Fibroblast of skin of right biceps (primary cell): ENCODE results near the gene BST1.
A peak's percentile ranks its signal among the peaks of the same experiment; 100 is the strongest.

Experiments used
- DNase-seq: peaks from one replicate; pipeline ENCODE4 v3.0.0-alpha.2; 2013

Gene BST1

GRCh38 chr4:15676899-15677298 is 26.0 kb upstream of the BST1 start:
- DNase-seq = no peak

DNA sequence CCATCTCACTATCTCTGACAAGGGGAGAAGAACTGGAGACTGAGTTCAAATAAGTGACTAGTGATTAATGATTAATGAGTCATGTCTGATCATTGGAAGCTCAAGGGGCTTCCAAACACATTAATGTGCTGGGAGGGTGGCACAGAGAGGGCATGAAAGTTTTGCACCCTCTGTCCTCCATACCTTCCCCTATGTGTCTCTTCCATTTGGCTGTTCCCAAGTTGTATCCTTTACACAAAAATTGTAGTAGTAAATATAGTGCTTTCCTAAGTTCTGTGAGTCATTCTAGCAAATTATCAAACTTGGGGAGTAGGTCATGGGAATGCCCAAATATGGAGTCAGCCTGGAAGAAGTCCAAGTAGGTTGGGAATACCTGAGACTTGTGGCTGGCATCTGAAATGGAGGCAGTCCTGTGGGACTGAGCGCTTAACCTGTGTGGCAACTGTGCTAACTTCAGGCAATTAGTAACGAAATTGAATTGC is 25.3 kb upstream of the BST1 start:
- peak; percentile 55 for DNase-seq

GRCh38 chr4:15681067-15681371 is 21.8 kb upstream of the BST1 start:
- DNase-seq = no peak

GRCh38 chr4:15681372-15682241 is 21.3 kb upstream of the BST1 start, which contains the start of gene FAM200B:
TSS of gene FAM200B (plus strand) at chr4:15681827. CDS start at chr4:15686978, 5,151 bp downstream.
- DNase-seq = peak; percentile 99

GRCh38 chr4:15682242-15683142 is 20.4 kb upstream of the BST1 start:
- DNase-seq = peak; percentile 36

DNA sequence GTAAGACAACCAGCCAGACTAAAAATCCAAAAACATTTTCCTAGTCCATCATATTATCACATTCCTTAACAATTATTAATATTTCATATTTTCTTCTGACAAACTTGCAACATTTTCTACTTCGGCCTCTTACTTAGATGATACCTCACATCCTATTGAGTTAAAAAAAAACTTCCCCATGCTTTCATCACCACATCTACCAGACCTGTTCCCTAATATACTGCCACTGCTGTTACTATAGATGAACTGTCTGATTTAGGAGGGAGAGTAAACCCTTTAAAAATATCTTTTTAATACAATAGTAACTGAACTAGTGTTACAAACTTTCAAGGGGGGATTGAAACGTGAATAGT is 19.7 kb upstream of the BST1 start:
- DNase-seq = no peak

GRCh38 chr4:15684498-15684897 is 18.4 kb upstream of the BST1 start:
- DNase-seq = no peak

GRCh38 chr4:15688051-15688450 is 14.8 kb upstream of the BST1 start:
- DNase-seq = no peak

- peak; percentile 22 for DNase-seq
Observed at GRCh38 chr4:15689540-15689939, 13.3 kb upstream of the BST1 start.

GRCh38 chr4:15690020-15690809 is 12.7 kb upstream of the BST1 start:
- peak; percentile 98 for DNase-seq

DNA sequence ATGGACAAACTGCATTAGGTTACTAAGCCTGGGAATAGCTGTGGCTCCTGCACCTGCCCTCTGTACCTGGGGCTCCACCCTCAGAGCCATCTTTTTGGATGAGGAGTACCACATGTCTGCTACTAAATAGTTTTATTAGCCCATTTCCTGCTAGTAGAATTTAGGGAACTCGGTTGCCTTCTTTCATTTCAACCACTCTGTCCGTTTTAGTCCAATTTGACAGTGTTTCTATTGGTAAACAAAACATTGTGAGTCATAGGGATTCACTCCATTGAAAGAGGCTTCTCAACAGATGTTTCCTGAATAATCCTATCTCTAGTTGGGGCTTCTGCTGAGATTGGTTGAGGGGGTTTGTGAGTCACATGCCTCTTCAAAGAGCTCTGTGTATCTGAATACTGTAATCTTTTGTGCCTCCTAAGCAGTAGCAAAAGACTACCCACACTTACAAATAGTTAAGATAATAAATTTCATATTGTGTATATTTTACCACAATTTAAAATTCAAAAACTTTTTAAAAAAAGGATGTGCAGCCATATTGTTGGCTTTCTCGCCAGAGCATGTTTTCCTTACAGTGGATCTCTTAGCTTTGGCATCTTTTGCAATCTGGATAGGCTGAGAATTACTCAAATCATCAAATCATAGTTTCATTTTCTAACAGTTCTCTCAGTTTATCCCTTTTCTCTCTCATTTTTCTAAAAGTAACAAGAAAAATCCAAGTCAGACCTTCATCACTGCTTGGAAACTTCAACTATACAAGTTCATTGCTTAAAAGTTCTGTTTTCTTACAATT is 11.3 kb upstream of the BST1 start:
- DNase-seq = peak; percentile 81

DNA sequence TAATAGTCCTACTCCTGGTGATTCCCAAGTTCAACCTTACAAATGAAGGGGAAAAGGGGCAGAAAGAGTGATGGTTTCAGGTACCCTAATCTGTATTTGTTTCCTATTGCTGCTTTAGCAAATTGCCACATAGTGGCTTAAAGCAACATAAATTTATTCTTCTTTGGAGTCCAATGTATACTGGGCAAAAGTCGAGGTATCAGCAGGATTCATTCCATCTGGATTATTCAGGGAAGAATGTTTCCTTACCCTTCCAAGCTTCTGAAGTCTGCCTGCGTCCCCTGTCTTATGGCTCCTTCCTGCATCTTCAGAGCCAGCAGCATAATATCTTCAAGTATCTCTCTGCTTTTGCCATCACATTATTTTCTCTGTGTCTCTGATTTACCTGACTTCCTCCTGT is 10.3 kb upstream of the BST1 start:
- DNase-seq = peak; percentile 53

GRCh38 chr4:15694431-15694830 is 8.4 kb upstream of the BST1 start:
- no peak for DNase-seq

GRCh38 chr4:15695240-15695699 is 7.6 kb upstream of the BST1 start:
- peak; percentile 100 for DNase-seq

- DNase-seq = no peak
Observed at GRCh38 chr4:15695729-15696128, 7.1 kb upstream of the BST1 start.

DNA sequence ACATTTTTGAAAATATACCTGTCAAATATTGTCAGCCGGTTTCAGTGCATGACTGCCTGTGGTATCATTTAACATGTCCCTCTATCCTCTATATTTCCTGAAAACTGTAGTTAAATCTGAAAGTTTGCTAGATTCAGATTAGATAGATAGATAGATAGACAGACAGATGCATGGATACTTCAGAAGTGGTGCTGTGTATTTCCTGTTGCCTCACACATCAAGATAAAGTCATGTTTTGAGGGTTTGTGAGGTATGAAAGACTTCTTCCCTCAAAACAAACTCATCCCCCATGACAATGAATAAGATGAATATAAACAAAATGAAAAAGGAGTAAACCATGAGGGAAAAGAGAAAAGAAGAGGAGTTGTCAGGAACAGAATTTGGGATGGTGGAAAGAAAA is 6.0 kb upstream of the BST1 start:
- no peak for DNase-seq

GRCh38 chr4:15703439-15703838 is 574 bp downstream of the BST1 start:
- no peak for DNase-seq

DNA sequence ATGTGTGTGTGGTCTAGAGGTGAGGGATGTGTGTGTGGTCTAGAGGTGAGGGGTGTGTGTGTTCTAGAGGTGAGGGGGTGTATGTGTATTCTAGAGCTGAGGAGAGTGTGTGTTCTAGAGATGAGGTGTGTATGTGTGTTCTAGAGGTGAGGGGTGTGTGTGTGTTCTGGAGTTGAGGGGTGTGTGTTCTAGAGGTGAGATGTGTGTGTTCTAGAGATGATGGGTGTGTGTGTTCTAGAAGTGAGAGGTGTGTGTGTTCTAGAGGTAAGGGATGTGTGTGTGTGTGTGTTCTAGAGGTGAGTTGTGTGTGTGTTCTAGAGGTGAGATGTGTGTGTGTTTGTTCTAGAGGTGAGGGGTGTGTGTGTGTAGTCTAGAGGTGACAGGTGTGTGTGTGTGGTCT is 1.3 kb downstream of the BST1 start:
- no peak for DNase-seq

GRCh38 chr4:15706646-15707362 is 3.9 kb downstream of the BST1 start:
- DNase-seq = no peak

- no peak for DNase-seq
Observed at GRCh38 chr4:15707363-15707715, 4.5 kb downstream of the BST1 start.

DNA sequence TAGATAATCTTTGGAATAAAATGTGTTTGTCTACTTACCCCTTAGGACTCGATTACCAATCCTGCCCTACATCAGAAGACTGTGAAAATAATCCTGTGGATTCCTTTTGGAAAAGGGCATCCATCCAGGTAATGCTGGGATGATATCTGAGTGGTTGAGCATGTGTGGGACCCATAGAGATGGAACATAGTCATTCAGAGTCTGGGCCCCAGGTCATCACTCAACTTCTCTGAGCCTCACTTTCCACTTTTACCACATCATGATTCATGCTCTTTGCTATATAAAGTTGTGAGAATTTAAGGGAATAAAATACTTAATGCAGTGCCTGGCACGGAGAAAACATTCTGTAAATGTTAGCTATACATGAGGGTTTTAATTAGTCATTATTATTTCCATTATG is 8.9 kb downstream of the BST1 start:
- DNase-seq = no peak

DNA sequence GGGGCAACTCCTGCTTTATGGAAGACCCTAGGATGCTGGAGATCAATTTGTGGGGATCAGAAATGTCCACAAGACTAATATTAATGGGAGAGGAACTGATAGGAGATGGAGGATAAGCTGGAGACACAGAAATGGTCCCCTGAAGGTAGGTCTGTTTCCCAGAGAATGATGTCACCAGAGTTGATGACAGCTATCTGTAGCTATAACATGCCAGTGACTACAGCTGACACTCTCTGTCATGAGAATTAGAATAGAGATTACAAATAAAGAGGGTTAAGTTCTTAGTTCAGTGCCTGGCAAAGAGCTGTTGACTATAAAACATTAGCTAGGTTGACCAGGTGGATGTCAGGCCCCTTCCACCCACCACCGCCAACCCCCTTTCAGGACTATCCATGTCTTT is 9.3 kb downstream of the BST1 start:
- DNase-seq = no peak
